ENCODE results near the gene LIN28A.

- TF ChIP-seq CTCF (IDR thresholded peaks at IDR 0.05; ENCODE audit: poor library complexity, severe bottlenecking) = peak; percentile 10
- TF ChIP-seq TAF1 (IDR thresholded peaks at IDR 0.05; ENCODE audit: low read depth) = peak; percentile 18
- no peak for TF ChIP-seq EZH2 (IDR thresholded peaks at IDR 0.05; ENCODE audit: borderline replicate concordance, insufficient read depth, low read length, poor library complexity, severe bottlenecking)
Measured at GRCh38 chr1:26471498-26472319, 61.1 kb downstream of the LIN28A start.
